IMR-90 (cell line): ENCODE data around the gene CDON. TPM values are rescaled to one million over a fixed set of nuclear protein-coding genes. Genes with fewer than 3 reads are reported as not detected.

ENCODE experiments used
- ATAC-seq: fragments of 200-7000 bp; cut with Tn5 transposase; 2 replicates; pipeline ENCODE4 v1.9.1; 2020; ENCODE audit warnings: low read depth, mild to moderate bottlenecking, moderate library complexity
- BruUV-seq: library from RNA; stranded (reverse); fragments of 400-500 nt; replicated peaks from 2 replicates; lab custom pipeline; 2021; lab: Mats Ljungman, UMichigan
- CTCF ChIA-PET: fragments of 300-600 bp; formaldehyde crosslinking; extraction: SDS; loops from one replicate; lab custom pipeline; 2021; ENCODE audit warnings: antibody characterized with exemption; lab: Yijun Ruan, JAX
- POLR2A ChIA-PET: fragments of 300-600 bp; sonication (Branson Sonifier 250); formaldehyde crosslinking; loops from one replicate; lab custom pipeline; 2022; ENCODE audit warnings: antibody characterized with exemption; ENCODE audit not compliant: unreplicated experiment; lab: Charles Lee
- DNase-seq: peaks from one replicate; pipeline ENCODE4 v3.0.0; 2013
- H2AFZ ChIP-seq: replicated peaks from 2 replicates; pipeline ENCODE3; 2013; ENCODE audit warnings: low read length, mild to moderate bottlenecking; ENCODE audit not compliant: poor library complexity
- H2AK5ac ChIP-seq: 2 replicates; pipeline ENCODE4 v1.6.1; 2013; ENCODE audit warnings: low read depth, low read length, inconsistent platforms
- H2AK9ac ChIP-seq: replicated peaks from 2 replicates; pipeline ENCODE3; 2013; ENCODE audit warnings: mild to moderate bottlenecking, low read depth, low read length, moderate library complexity; ENCODE audit not compliant: poor library complexity
- H2BK120ac ChIP-seq: 2 replicates; pipeline ENCODE4 v1.6.1; 2013; ENCODE audit warnings: low read depth, low read length, inconsistent platforms
- H2BK15ac ChIP-seq: 3 replicates; pipeline ENCODE4 v1.6.1; 2013; ENCODE audit warnings: low read depth, low read length, inconsistent platforms
- H2BK20ac ChIP-seq: 2 replicates; pipeline ENCODE4 v1.6.1; 2013; ENCODE audit warnings: low read depth, mild to moderate bottlenecking, inconsistent platforms, low read length, moderate library complexity
- H2BK5ac ChIP-seq: 2 replicates; pipeline ENCODE4 v1.6.1; 2013; ENCODE audit warnings: mild to moderate bottlenecking, low read depth, low read length, inconsistent platforms; ENCODE audit not compliant: poor library complexity, severe bottlenecking
- H3K14ac ChIP-seq: replicated peaks from 2 replicates; pipeline ENCODE4 v1.6.1; 2013; ENCODE audit warnings: low read depth, low read length, inconsistent platforms
- H3K18ac ChIP-seq: 2 replicates; pipeline ENCODE4 v1.6.1; 2013; ENCODE audit warnings: low read depth, low read length, control low read depth
- H3K23ac ChIP-seq: 2 replicates; pipeline ENCODE4 v1.6.1; 2013; ENCODE audit warnings: low read depth, low read length, inconsistent platforms
- H3K27ac ChIP-seq: 2 replicates; pipeline ENCODE4 v1.5.1; 2013; ENCODE audit warnings: mild to moderate bottlenecking, control low read depth, low read length; ENCODE audit not compliant: insufficient read depth
- H3K27me3 ChIP-seq: 2 replicates; pipeline ENCODE4 v1.6.1; 2013; ENCODE audit warnings: low read length; ENCODE audit not compliant: control insufficient read depth, insufficient read depth
- H3K36me3 ChIP-seq: 2 replicates; pipeline ENCODE4 v1.6.1; 2013; ENCODE audit warnings: low read length, mixed read lengths; ENCODE audit not compliant: control insufficient read depth, insufficient read depth
- H3K4ac ChIP-seq: 2 replicates; pipeline ENCODE4 v1.6.1; 2013; ENCODE audit warnings: low read depth, low read length, inconsistent platforms
- H3K4me1 ChIP-seq: 2 replicates; pipeline ENCODE4 v1.6.1; 2013; ENCODE audit warnings: low read length, mixed read lengths; ENCODE audit not compliant: control insufficient read depth, insufficient read depth
- H3K4me2 ChIP-seq: 2 replicates; pipeline ENCODE4 v1.6.1; 2013; ENCODE audit warnings: low read depth, mild to moderate bottlenecking, control low read depth, low read length, moderate library complexity
- H3K4me3 ChIP-seq: 2 replicates; pipeline ENCODE4 v1.5.1; 2013; ENCODE audit warnings: low read depth, mild to moderate bottlenecking, control low read depth, low read length, moderate library complexity; ENCODE audit not compliant: insufficient read depth
- H3K56ac ChIP-seq: 2 replicates; pipeline ENCODE4 v1.6.1; 2013; ENCODE audit warnings: low read length, inconsistent platforms; ENCODE audit not compliant: insufficient read depth; ENCODE audit errors: extremely low read depth
- H3K79me1 ChIP-seq, 2 experiments: 2 replicates each; pipeline ENCODE4 v1.6.1; 2013; ENCODE audit warnings: low read length in 2 of 2, inconsistent platforms in 1 of 2, low read depth in 1 of 2
- H3K9ac ChIP-seq: 2 replicates; pipeline ENCODE4 v1.6.1; 2013; ENCODE audit warnings: low read depth, low read length, control low read depth
- H3K9me1 ChIP-seq: 2 replicates; pipeline ENCODE4 v1.6.1; 2013; ENCODE audit warnings: low read length, inconsistent platforms; ENCODE audit not compliant: insufficient read depth
- H3K9me3 ChIP-seq: 2 replicates; pipeline ENCODE4 v1.6.1; 2013; ENCODE audit warnings: low read length; ENCODE audit not compliant: control insufficient read depth, insufficient read depth
- H4K20me1 ChIP-seq: 2 replicates; pipeline ENCODE4 v1.6.1; 2013; ENCODE audit warnings: low read length, inconsistent platforms; ENCODE audit not compliant: insufficient read depth
- H4K5ac ChIP-seq: 2 replicates; pipeline ENCODE4 v1.6.1; 2013; ENCODE audit warnings: mild to moderate bottlenecking, low read depth, low read length, control low read depth
- H4K8ac ChIP-seq, 2 experiments: 2 replicates each; pipeline ENCODE4 v1.6.1; 2013; ENCODE audit warnings: low read depth in 2 of 2, low read length in 2 of 2, control low read depth in 1 of 2, inconsistent platforms in 1 of 2
- H4K91ac ChIP-seq: 2 replicates; pipeline ENCODE4 v1.6.1; 2013; ENCODE audit warnings: low read depth, low read length, inconsistent platforms; ENCODE audit not compliant: insufficient read depth
- BHLHE40 ChIP-seq: fragments of 150-350 bp; IDR thresholded peaks from 2 replicates; pipeline ENCODE4 v1.6.1; 2016; ENCODE audit warnings: mild to moderate bottlenecking, low read depth, low read length
- CEBPB ChIP-seq: IDR thresholded peaks from 2 replicates; pipeline ENCODE4 v1.6.1; 2012; ENCODE audit warnings: low read depth, low read length, improper control_type of control experiment
- CHD1 ChIP-seq: IDR thresholded peaks from 2 replicates; pipeline ENCODE4 v1.6.1; 2012; ENCODE audit warnings: low read depth, low read length, improper control_type of control experiment
- CTCF ChIP-seq: conservative IDR thresholded peaks from 2 replicates; pipeline ENCODE4 v1.5.1; 2012; ENCODE audit warnings: mild to moderate bottlenecking, low read depth, low read length, improper control_type of control experiment
- ELK1 ChIP-seq: fragments of 150-350 bp; IDR thresholded peaks from 2 replicates; pipeline ENCODE4 v1.6.1; 2016; ENCODE audit warnings: low read depth, mild to moderate bottlenecking, low read length, moderate library complexity, borderline replicate concordance
- FOS ChIP-seq: fragments of 150-350 bp; IDR thresholded peaks from 2 replicates; pipeline ENCODE4 v1.6.1; 2016; ENCODE audit warnings: low read depth, low read length
- MAFK ChIP-seq: IDR thresholded peaks from 2 replicates; pipeline ENCODE4 v1.6.1; 2012; ENCODE audit warnings: low read depth, low read length, improper control_type of control experiment
- MAZ ChIP-seq: IDR thresholded peaks from 2 replicates; pipeline ENCODE4 v1.6.1; 2012; ENCODE audit warnings: low read depth, mild to moderate bottlenecking, low read length, improper control_type of control experiment, moderate library complexity, borderline replicate concordance
- MXI1 ChIP-seq: IDR thresholded peaks from 2 replicates; pipeline ENCODE4 v1.6.1; 2012; ENCODE audit warnings: low read depth, mild to moderate bottlenecking, low read length, moderate library complexity, borderline replicate concordance
- NFE2L2 ChIP-seq: fragments of 150-350 bp; IDR thresholded peaks from 2 replicates; pipeline ENCODE4 v1.6.1; 2016; ENCODE audit warnings: low read depth, mild to moderate bottlenecking, low read length
- POLR2A ChIP-seq: IDR thresholded peaks from 2 replicates; pipeline ENCODE4 v1.6.1; 2012; ENCODE audit warnings: mild to moderate bottlenecking, low read depth, low read length
- RAD21 ChIP-seq: IDR thresholded peaks from 2 replicates; pipeline ENCODE4 v1.6.1; 2012; ENCODE audit warnings: low read length, improper control_type of control experiment
- RCOR1 ChIP-seq: IDR thresholded peaks from 2 replicates; pipeline ENCODE4 v1.6.1; 2012; ENCODE audit warnings: mild to moderate bottlenecking, low read length, improper control_type of control experiment; ENCODE audit not compliant: insufficient replicate concordance
- RFX5 ChIP-seq: IDR thresholded peaks from 2 replicates; pipeline ENCODE4 v1.8.0; 2012; ENCODE audit warnings: low read depth, mild to moderate bottlenecking, low read length, moderate library complexity
- SMC3 ChIP-seq: fragments of 150-350 bp; IDR thresholded peaks from 2 replicates; pipeline ENCODE4 v1.6.1; 2016; ENCODE audit warnings: low read depth, mild to moderate bottlenecking, antibody characterized with exemption, low read length, moderate library complexity
- USF2 ChIP-seq: fragments of 150-350 bp; IDR thresholded peaks from 2 replicates; pipeline ENCODE4 v1.6.1; 2017; ENCODE audit warnings: mild to moderate bottlenecking, antibody characterized with exemption, low read length, low read depth
- WGBS, 2 experiments: methylation state at CpG; one replicate each; pipeline versions ENCODE4 v1.1.5 to v1.1.7; 2013; ENCODE audit warnings: missing lambda C conversion rate in 2 of 2; ENCODE audit not compliant: insufficient read length in 1 of 2; ENCODE audit errors: extremely low coverage in 2 of 2; 5-methylcytosine and 5-hydroxymethylcytosine counted together
- dilution Hi-C: fragments of 300-500 bp; cut with HindIII; formaldehyde crosslinking; loops from one replicate; pipeline ENCODE4 v1.14.3; 2018; ENCODE audit warnings: low sequenced_read_pairs; ENCODE audit not compliant: unreplicated experiment
- in situ Hi-C: fragments of 300-500 bp; cut with MboI; formaldehyde crosslinking; loops from 3 replicates; pipeline ENCODE4 v1.14.3; 2019; ENCODE audit warnings: low sequenced_read_pairs, inconsistent platforms, mixed read lengths
- intact Hi-C: fragments of 100-400 bp; cut with micrococcal nuclease; formaldehyde crosslinking; loops from 2 replicates; pipeline ENCODE4 v1.10.0; 2022
- polyA plus RNA-seq, 3 experiments: library from polyadenylated mRNA; depleted of rRNA; stranded (reverse); fragments of >200 nt; gene quantifications; 2 replicates each; pipeline ENCODE4 v1.2.3, GENCODE V29; 2012; ENCODE audit warnings: low replicate concordance in 1 of 3
- total RNA-seq: library from RNA; depleted of rRNA; stranded (reverse); fragments of >200 nt; gene quantifications from 2 replicates; pipeline ENCODE4 v1.2.3, GENCODE V29; 2012

CDON gene
- total and polyA plus RNA-seq, 2 of the 4 experiments (the other 2 are of a cell fraction) = 1.2 to 3.8 TPM

GRCh38 chr11:125930076-125930450 is 132.6 kb downstream of the CDON start:
- Histone ChIP-seq H4K5ac (no peak overlapping the region), H3K4me3 (no peak overlapping the region), H2AK9ac (no peak overlapping the region), H3K9me3 (no peaks in the 10 kb centered on the region), H3K36me3 (no peaks in the 10 kb centered on the region), H2AFZ (no peak overlapping the region), H3K4me2 (no peak overlapping the region), H3K9me1 (no peaks in the 10 kb centered on the region), H3K18ac (no peak overlapping the region), H2BK20ac (no peak overlapping the region), H2BK15ac (no peak overlapping the region), H3K4ac (no peak overlapping the region), H3K27ac (no peak overlapping the region), H2BK120ac (no peak overlapping the region), H3K56ac (no peak overlapping the region), H3K4me1 (no peaks in the 10 kb centered on the region), H4K20me1 (no peaks in the 10 kb centered on the region), H4K8ac (no peak overlapping the region), H3K14ac (no peak overlapping the region), H3K23ac (no peak overlapping the region), H2AK5ac (no peak overlapping the region), H3K79me1 (no peaks in the 10 kb centered on the region), H3K27me3 (peaks cover 47% of the 10 kb centered on the region), H4K91ac (no peak overlapping the region), H2BK5ac (no peak overlapping the region), H3K9ac (no peak overlapping the region)
- ATAC-seq (no peak), DNase-seq (no peak)
- BruUV-seq = no TSS peak
- in situ Hi-C loops = no loop called here
- intact Hi-C loops = no loop called here
- WGBS, 2 experiments = 90% methylated on average over 2 of the region's 11 CpGs; no CpG with 5 or more reads in 1 of the 2 experiments
- POLR2A ChIA-PET = no interaction called here
- dilution Hi-C loops = no loop called here
- CTCF ChIA-PET = no interaction called here
- TF ChIP-seq SMC3 (no peak), POLR2A (no peak), CTCF (no peak), ELK1 (no peak), MAFK (no peak), RCOR1 (no peak), RFX5 (no peak), USF2 (no peak), FOS (no peak), MXI1 (no peak), CEBPB (no peak), RAD21 (no peak), CHD1 (no peak), BHLHE40 (no peak), MAZ (no peak), NFE2L2 (no peak)
